ENCODE data around the gene CGB1. TPM values are rescaled to one million over a fixed set of nuclear protein-coding genes. Genes with fewer than 3 reads are reported as not detected.

CGB1 gene
- total and polyA plus RNA-seq, 2 of the 13 experiments (the other 11 are each of a cell fraction or from before 2014, with no cell fraction given): not detected

- TF ChIP-seq ZNF710 (CRISPR knock-in tag; IDR thresholded peaks at IDR 0.05; ENCODE audit: borderline replicate concordance) (no peak), MEF2D (CRISPR knock-in tag; IDR thresholded peaks at IDR 0.05) (no peak), ZNF577 (CRISPR knock-in tag; IDR thresholded peaks at IDR 0.05; ENCODE audit: borderline replicate concordance, low read depth) (no peak), ELF4 (CRISPR knock-in tag; IDR thresholded peaks at IDR 0.05; ENCODE audit: borderline replicate concordance) (no peak), ZNF205 (CRISPR knock-in tag; IDR thresholded peaks at IDR 0.05) (no peak), ZNF850 (CRISPR knock-in tag; conservative IDR thresholded peaks at IDR 0.05) (no peak), MYNN (CRISPR knock-in tag; IDR thresholded peaks at IDR 0.05; ENCODE audit: low read depth) (no peak), POGK (CRISPR knock-in tag; conservative IDR thresholded peaks at IDR 0.05) (no peak), SKI (IDR thresholded peaks at IDR 0.05; ENCODE audit: partially characterized antibody) (peak; percentile 50), ZFP37 (CRISPR knock-in tag; IDR thresholded peaks at IDR 0.05; ENCODE audit: borderline replicate concordance) (no peak), KAT7 (CRISPR knock-in tag; IDR thresholded peaks at IDR 0.05; ENCODE audit: borderline replicate concordance) (no peak), FOXK2 (IDR thresholded peaks at IDR 0.05) (no peak), HMGXB4 (CRISPR knock-in tag; IDR thresholded peaks at IDR 0.05; ENCODE audit: borderline replicate concordance in 1 of 2, low read depth in 1 of 2) (peak in 1 of 2 experiments; percentile 6; a peak in 1 of 4 replicates), ZNF318 (CRISPR knock-in tag; IDR thresholded peaks at IDR 0.05) (no peak), ZMAT3 (CRISPR knock-in tag; conservative IDR thresholded peaks at IDR 0.05) (no peak)
Observed at GRCh38 chr19:49019242-49019932, 17.3 kb downstream of the CGB1 start (continued).
